Panc1 (cell line): ENCODE results near the gene CCDC158. TPM values are rescaled to one million over a fixed set of nuclear protein-coding genes. Genes with fewer than 3 reads are reported as not detected.

Source experiments
- ATAC-seq: fragments of 200-7000 bp; cut with Tn5 transposase; 2 replicates; pipeline ENCODE4 v1.9.1; 2020; ENCODE audit warnings: mild to moderate bottlenecking, moderate library complexity
- BruUV-seq: library from RNA; stranded (reverse); fragments of 400-500 nt; replicated peaks from 2 replicates; lab custom pipeline; 2021; lab: Mats Ljungman, UMichigan
- CTCF ChIA-PET: fragments of 300-600 bp; sonication (Branson Sonifier 250); formaldehyde crosslinking; loops from one replicate; lab custom pipeline; 2022; ENCODE audit warnings: antibody characterized with exemption; lab: Charles Lee
- POLR2A ChIA-PET: fragments of 300-600 bp; sonication (Branson Sonifier 250); formaldehyde crosslinking; loops from one replicate; lab custom pipeline; 2022; ENCODE audit warnings: antibody characterized with exemption; lab: Charles Lee
- DNase-seq: peaks from one replicate; pipeline ENCODE4 v3.0.0-alpha.2; 2010; ENCODE audit warnings: low read depth, low spot score
- H3K27ac ChIP-seq: 2 replicates; pipeline ENCODE4 v1.5.1; 2011; ENCODE audit warnings: mild to moderate bottlenecking, low read length, inconsistent platforms
- H3K27me3 ChIP-seq: fragments of 200-500 bp; sonication (Bioruptor generic); 2 replicates; pipeline ENCODE4 v1.6.0; 2014; ENCODE audit warnings: low read length, inconsistent platforms; ENCODE audit not compliant: control insufficient read depth, insufficient read depth
- H3K36me3 ChIP-seq: fragments of 200-500 bp; sonication (Bioruptor generic); 2 replicates; pipeline ENCODE4 v1.5.1; 2014; ENCODE audit warnings: inconsistent platforms, mild to moderate bottlenecking, low read length, moderate library complexity; ENCODE audit not compliant: control insufficient read depth, insufficient read depth
- H3K4me1 ChIP-seq: 2 replicates; pipeline ENCODE4 v1.5.1; 2011; ENCODE audit warnings: inconsistent platforms, mild to moderate bottlenecking, low read length, moderate library complexity; ENCODE audit not compliant: control insufficient read depth, insufficient read depth
- H3K4me3 ChIP-seq, 2 experiments: 2 replicates each; pipeline ENCODE4 v1.5.1; 2011 to 2012; ENCODE audit warnings: low read depth in 2 of 2, low read length in 2 of 2, mild to moderate bottlenecking in 2 of 2, inconsistent platforms in 1 of 2, moderate library complexity in 1 of 2
- H3K9me3 ChIP-seq: fragments of 200-500 bp; sonication (Bioruptor generic); 2 replicates; pipeline ENCODE4 v1.5.1; 2014; ENCODE audit warnings: low read depth, mild to moderate bottlenecking, inconsistent platforms, low read length, moderate library complexity; ENCODE audit not compliant: control insufficient read depth, insufficient read depth
- POLR2AphosphoS5 ChIP-seq: IDR thresholded peaks from 2 replicates; pipeline ENCODE4 v1.6.1; 2012; ENCODE audit warnings: mild to moderate bottlenecking, low read depth, low read length, moderate library complexity
- SIN3A ChIP-seq: IDR thresholded peaks from 2 replicates; pipeline ENCODE4 v1.6.1; 2012; ENCODE audit warnings: low read depth, mild to moderate bottlenecking, low read length, moderate library complexity, borderline replicate concordance; ENCODE audit not compliant: insufficient read depth
- TCF7L2 ChIP-seq: IDR thresholded peaks from 2 replicates; pipeline ENCODE4 v1.6.1; 2011; ENCODE audit warnings: mild to moderate bottlenecking, low read depth, low read length, inconsistent platforms
- in situ Hi-C: cut with HindIII; loops from 2 replicates; pipeline ENCODE4 v1.10.0; 2016; ENCODE audit warnings: low sequenced_read_pairs, low pct_unique_long_range_greater_than_20kb
- intact Hi-C: fragments of 100-400 bp; cut with micrococcal nuclease; formaldehyde crosslinking; loops from one replicate; pipeline ENCODE4 v1.10.0; 2022; ENCODE audit not compliant: unreplicated experiment
- total RNA-seq: library from RNA; stranded (reverse); gene quantifications from one replicate; pipeline ENCODE4 v1.2.1, GENCODE V29; 2021; ENCODE audit not compliant: unreplicated experiment
- TF ChIP-seq, protein P1 (sequence below): fragments of 450-650 bp; IDR thresholded peaks from 2 replicates; pipeline ENCODE4 v1.5.1; 2017; ENCODE audit warnings: mild to moderate bottlenecking
- TF ChIP-seq, protein P2 (sequence below), 2 experiments: IDR thresholded peaks; 2 replicates each; pipeline ENCODE4 v1.6.1; 2011 to 2012; ENCODE audit warnings: low read depth in 2 of 2, control low read depth in 1 of 2, low read length in 1 of 2, mild to moderate bottlenecking in 1 of 2, moderate library complexity in 1 of 2; ENCODE audit not compliant: insufficient read depth in 1 of 2

CCDC158 gene
- total RNA-seq, 1 experiment from 2014 or later = 0.28 TPM

DNA sequence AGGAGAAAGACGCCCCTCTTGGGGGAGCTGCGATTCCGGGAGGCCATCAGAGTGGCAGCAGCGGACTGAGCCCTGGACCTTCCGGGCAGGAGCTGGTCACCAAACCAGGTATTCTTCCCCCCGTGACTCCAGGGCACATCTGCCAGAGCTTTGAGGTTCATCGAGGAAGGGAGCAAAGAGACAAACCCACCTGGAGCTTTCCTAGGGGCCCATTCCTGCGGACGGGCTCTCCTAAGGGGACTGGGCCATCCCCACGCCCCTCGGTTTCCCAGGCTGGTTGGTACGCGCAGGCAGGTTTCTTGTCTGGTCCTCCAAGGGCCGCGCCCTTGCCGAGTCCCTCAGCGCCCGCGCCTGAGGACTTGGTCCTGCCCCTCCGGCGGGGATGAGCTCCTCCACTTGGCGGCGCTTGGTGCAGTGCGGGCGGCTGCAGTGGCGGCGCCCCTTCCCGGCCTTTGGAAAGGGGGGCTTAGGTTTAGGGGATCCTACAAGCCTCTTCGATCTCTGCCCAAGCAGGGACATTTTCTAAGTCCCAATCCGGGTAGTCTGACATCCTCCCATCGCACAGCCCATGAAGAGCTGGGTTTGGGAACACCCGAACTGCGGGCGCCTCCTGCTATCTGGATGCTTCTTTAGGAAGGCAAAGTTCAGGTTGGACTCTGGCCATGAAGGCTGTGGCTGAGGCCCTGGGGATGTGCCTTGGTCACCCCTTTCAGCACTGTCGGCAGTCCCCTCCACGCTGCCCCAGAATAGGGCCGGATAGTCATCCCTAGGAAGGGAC lies 113.9 kb downstream of the CCDC158 start:
- intact Hi-C loops = no loop called here
- Histone ChIP-seq H3K27ac (peak overlapping the region; percentile 81), H3K36me3 (no peaks in the 10 kb centered on the region; the same call in none of the 2 replicates), H3K9me3 (no peaks in the 10 kb centered on the region), H3K27me3 (no peaks in the 10 kb centered on the region), H3K4me3 (peak overlapping the region; percentile 77 to 88), H3K4me1 (peaks cover 3% of the 10 kb centered on the region)
- BruUV-seq = no TSS peak
- TF ChIP-seq SIN3A = 0 out of 2 replicates have a peak, but pooled peaks have one; percentile 22
- TF ChIP-seq, protein P1, sequence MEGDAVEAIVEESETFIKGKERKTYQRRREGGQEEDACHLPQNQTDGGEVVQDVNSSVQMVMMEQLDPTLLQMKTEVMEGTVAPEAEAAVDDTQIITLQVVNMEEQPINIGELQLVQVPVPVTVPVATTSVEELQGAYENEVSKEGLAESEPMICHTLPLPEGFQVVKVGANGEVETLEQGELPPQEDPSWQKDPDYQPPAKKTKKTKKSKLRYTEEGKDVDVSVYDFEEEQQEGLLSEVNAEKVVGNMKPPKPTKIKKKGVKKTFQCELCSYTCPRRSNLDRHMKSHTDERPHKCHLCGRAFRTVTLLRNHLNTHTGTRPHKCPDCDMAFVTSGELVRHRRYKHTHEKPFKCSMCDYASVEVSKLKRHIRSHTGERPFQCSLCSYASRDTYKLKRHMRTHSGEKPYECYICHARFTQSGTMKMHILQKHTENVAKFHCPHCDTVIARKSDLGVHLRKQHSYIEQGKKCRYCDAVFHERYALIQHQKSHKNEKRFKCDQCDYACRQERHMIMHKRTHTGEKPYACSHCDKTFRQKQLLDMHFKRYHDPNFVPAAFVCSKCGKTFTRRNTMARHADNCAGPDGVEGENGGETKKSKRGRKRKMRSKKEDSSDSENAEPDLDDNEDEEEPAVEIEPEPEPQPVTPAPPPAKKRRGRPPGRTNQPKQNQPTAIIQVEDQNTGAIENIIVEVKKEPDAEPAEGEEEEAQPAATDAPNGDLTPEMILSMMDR = peak; percentile 74
- no peak for TF ChIP-seq TCF7L2
- TF ChIP-seq POLR2AphosphoS5 = no peak
- TF ChIP-seq, protein P2, sequence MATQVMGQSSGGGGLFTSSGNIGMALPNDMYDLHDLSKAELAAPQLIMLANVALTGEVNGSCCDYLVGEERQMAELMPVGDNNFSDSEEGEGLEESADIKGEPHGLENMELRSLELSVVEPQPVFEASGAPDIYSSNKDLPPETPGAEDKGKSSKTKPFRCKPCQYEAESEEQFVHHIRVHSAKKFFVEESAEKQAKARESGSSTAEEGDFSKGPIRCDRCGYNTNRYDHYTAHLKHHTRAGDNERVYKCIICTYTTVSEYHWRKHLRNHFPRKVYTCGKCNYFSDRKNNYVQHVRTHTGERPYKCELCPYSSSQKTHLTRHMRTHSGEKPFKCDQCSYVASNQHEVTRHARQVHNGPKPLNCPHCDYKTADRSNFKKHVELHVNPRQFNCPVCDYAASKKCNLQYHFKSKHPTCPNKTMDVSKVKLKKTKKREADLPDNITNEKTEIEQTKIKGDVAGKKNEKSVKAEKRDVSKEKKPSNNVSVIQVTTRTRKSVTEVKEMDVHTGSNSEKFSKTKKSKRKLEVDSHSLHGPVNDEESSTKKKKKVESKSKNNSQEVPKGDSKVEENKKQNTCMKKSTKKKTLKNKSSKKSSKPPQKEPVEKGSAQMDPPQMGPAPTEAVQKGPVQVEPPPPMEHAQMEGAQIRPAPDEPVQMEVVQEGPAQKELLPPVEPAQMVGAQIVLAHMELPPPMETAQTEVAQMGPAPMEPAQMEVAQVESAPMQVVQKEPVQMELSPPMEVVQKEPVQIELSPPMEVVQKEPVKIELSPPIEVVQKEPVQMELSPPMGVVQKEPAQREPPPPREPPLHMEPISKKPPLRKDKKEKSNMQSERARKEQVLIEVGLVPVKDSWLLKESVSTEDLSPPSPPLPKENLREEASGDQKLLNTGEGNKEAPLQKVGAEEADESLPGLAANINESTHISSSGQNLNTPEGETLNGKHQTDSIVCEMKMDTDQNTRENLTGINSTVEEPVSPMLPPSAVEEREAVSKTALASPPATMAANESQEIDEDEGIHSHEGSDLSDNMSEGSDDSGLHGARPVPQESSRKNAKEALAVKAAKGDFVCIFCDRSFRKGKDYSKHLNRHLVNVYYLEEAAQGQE (IDR thresholded peaks at IDR 0.05; ENCODE audit: insufficient read depth in 1 of 2, low read depth in 2 of 2, low read length in 1 of 2) = no peak
- ATAC-seq = peak; percentile 74
- in situ Hi-C loops = no loop called here
- POLR2A ChIA-PET = interaction anchor here (0.5 kb wide), 2 partner anchors 122 to 130 kb away, joined by 5 to 7 read pairs; no protein-coding TSS in a partner anchor
- no peak for DNase-seq
- CTCF ChIA-PET = interaction anchor here (0.5 to 0.9 kb wide), 3 partner anchors 25 to 1072 kb away, joined by 3 to 5 read pairs (median 3); no protein-coding TSS in a partner anchor

DNA sequence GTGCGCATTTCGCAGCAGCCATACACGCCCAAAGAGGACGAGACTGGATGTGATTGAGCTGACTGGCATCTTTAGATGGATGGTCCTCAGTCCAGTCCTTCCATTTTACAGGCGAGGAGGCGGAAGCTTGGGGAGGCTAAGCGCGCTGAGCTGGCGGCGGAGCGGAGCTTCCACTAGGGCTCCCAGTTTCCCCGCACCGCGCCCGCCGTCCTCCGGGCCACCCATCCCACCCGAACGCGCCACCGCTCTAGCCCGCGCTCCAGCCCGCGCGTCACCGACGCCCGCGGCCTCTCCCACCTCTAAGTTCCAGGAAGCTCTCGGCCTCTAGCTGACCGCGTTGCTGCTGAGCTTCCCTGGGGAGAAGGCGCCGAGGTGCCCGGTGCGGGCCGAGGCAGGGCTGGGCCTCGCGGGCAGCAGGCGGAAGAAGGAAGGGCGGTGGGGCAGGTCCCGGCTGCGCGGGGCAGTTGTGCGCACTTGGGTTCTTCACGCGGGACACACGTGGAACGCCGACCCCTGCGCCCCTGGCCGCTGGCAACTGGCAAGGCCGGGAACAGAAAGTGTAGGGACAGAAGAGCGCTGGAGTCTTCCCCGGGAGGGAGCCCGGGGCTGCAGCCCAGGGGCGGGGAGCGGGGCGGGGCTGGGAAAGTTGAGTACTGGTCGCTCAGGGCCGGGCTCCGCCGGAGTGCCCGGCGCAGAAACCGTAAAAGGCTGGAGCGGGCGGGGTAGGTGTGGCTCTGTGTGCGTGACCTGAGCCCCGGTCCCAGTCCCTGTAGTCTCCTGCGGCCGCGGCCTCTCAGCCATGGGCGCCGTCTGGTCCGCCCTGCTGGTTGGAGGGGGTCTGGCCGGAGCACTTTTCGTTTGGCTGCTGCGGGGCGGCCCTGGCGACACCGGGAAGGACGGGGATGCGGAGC lies 114.7 kb downstream of the CCDC158 start, which contains the start of gene STBD1:
Gene STBD1, plus strand, starts transcription at position 763 of the 911 bp plus-strand sequence. Its CDS starts 37 bp downstream, at position 800.
- DNase-seq (no peak), ATAC-seq (peak; percentile 95)
- no peak for TF ChIP-seq SIN3A
- no peak for TF ChIP-seq TCF7L2
- TF ChIP-seq, protein P2 (IDR thresholded peaks at IDR 0.05; ENCODE audit: insufficient read depth in 1 of 2, low read depth in 2 of 2, low read length in 1 of 2) = no peak
- TF ChIP-seq, protein P1 = no peak
- no peak for TF ChIP-seq POLR2AphosphoS5
- peak within 1 kb of the TSS; percentile 77 to 88 for H3K4me3 ChIP-seq
- H3K36me3 ChIP-seq = no peaks in the 10 kb centered on the region; the same call in none of the 2 replicates
- peaks cover 10% of the 10 kb centered on the region for H3K4me1 ChIP-seq
- no peaks in the 10 kb centered on the region for H3K27me3 ChIP-seq
- no TSS peak for BruUV-seq
- intact Hi-C loops (no loop called here), in situ Hi-C loops (no loop called here)
- H3K9me3 ChIP-seq = no peaks in the 10 kb centered on the region
- ChIA-PET POLR2A (interaction anchor here (0.5 kb wide), 1 partner anchor 121 kb away, joined by 5 read pairs; no protein-coding TSS in a partner anchor), CTCF (interaction anchor here (0.5 to 0.9 kb wide), 2 partner anchors 178 to 1073 kb away, joined by 3 to 5 read pairs; no protein-coding TSS in a partner anchor)
- H3K27ac ChIP-seq = peak within 1 kb of the TSS; percentile 81
